HUDEP-2 (cell line): ENCODE data around the gene G6PC1.
A peak's percentile ranks its signal among the peaks of the same experiment; 100 is the strongest.

Experiments used
- DNase-seq, 76 experiments: peaks; one replicate each; lab custom pipeline; 2025; ENCODE audit not compliant: unreplicated experiment in 76 of 76; lab: John Stamatoyannopoulos, UW

G6PC1 gene

GRCh38 chr17:42929497-42929844 is 28.9 kb downstream of the G6PC1 start:
- DNase-seq: no peak

GRCh38 chr17:42937712-42938596 is 37.4 kb downstream of the G6PC1 start:
- peak in 44 of 76 experiments; percentile 2 to 52 (median 20) for DNase-seq

- peak in 2 of 76 experiments; percentile 2 to 11 for DNase-seq
Observed at GRCh38 chr17:42944211-42944610, 43.6 kb downstream of the G6PC1 start.

GRCh38 chr17:42946812-42947211 is 46.2 kb downstream of the G6PC1 start:
- no peak for DNase-seq

- DNase-seq: no peak
Observed at GRCh38 chr17:42950044-42950783, 49.6 kb downstream of the G6PC1 start.
